KOPT-K1 (cell line): ENCODE measurements around the gene ARFGEF2.
"Not testable (repeated sequence)": the region's sequence is repeated elsewhere in the genome, so short reads cannot be mapped to it uniquely, and the experiment has no call there.

Experiments used
- H3K27ac ChIP-seq: fragments of 200-600 bp; sonication (generic); 2 replicates; pipeline ENCODE4 v1.5.1; 2016; ENCODE audit warnings: antibody characterized with exemption, mild to moderate bottlenecking, low read depth, low read length; ENCODE audit not compliant: poor library complexity, severe bottlenecking
- H3K36me3 ChIP-seq: fragments of 200-600 bp; sonication (generic); 2 replicates; pipeline ENCODE4 v1.5.1; 2017; ENCODE audit warnings: antibody characterized with exemption, mild to moderate bottlenecking, low read length, moderate library complexity; ENCODE audit not compliant: insufficient read depth
- H3K9me3 ChIP-seq: fragments of 200-600 bp; sonication (generic); 2 replicates; pipeline ENCODE4 v1.5.1; 2017; ENCODE audit warnings: antibody characterized with exemption, low read length, mild to moderate bottlenecking; ENCODE audit not compliant: insufficient read depth, poor library complexity, severe bottlenecking

The ARFGEF2 gene

DNA sequence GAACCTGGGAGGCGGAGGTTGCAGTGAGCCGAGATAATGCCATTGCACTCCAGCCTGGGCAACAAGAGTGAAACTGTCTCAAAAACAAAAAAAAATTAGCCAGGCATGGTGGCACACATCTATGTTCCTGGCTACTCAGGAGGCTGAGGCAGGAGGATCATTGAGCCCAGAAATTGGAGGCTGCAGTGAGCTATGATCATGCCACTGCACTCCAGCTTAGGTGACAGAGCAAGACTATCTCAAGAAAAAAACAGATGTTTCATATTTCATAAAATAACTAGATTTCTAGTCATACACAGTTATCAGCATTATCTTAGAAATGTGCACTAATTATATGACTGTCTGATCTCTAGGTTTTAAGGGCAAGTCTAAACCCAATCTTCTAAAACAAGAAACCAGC lies 106.7 kb downstream of the ARFGEF2 start:
- not testable (repeated sequence) for H3K27ac ChIP-seq, H3K9me3 ChIP-seq
- peaks cover 94% of the 10 kb centered on the region for H3K36me3 ChIP-seq

GRCh38 chr20:49028684-49029083 lies 107.2 kb downstream of the ARFGEF2 start:
- Histone ChIP-seq H3K36me3 (peaks cover 94% of the 10 kb centered on the region), H3K27ac (no peak overlapping the region), H3K9me3 (no peaks in the 10 kb centered on the region)

GRCh38 chr20:49029203-49029602 lies 107.7 kb downstream of the ARFGEF2 start:
- peaks cover 94% of the 10 kb centered on the region for H3K36me3 ChIP-seq
- no peaks in the 10 kb centered on the region for H3K9me3 ChIP-seq
- H3K27ac ChIP-seq = no peak overlapping the region

GRCh38 chr20:49030954-49031619 lies 109.6 kb downstream of the ARFGEF2 start:
- peaks cover 100% of the 10 kb centered on the region for H3K36me3 ChIP-seq
- no peak overlapping the region for H3K27ac ChIP-seq
- H3K9me3 ChIP-seq = no peaks in the 10 kb centered on the region

DNA sequence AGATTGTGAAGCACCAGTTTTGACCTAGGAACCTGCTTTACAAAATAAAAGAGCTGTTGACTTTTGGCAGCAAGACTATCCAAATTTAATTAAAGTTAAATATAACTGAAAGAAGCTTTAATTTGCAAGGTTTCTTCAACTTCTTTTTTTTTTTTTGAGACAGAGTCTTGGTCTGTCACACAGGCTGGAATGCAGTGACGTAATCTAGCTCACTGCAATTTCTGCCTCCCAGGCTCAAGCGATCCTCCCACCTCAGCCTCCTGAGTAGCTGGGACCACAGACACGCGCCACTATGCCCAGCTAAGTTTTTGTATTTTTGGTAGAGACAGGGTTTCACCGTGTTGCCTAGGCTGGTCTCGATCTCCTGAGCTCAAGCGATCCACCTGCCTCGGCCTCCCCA lies 110.9 kb downstream of the ARFGEF2 start:
- Histone ChIP-seq H3K36me3 (peaks cover 87% of the 10 kb centered on the region), H3K9me3 (no peaks in the 10 kb centered on the region), H3K27ac (no peak overlapping the region)

GRCh38 chr20:49034070-49034732 lies 112.7 kb downstream of the ARFGEF2 start:
- Histone ChIP-seq H3K27ac (no peak overlapping the region), H3K9me3 (no peaks in the 10 kb centered on the region), H3K36me3 (peaks cover 69% of the 10 kb centered on the region)

- Histone ChIP-seq H3K36me3 (peaks cover 32% of the 10 kb centered on the region), H3K27ac (no peak overlapping the region), H3K9me3 (no peaks in the 10 kb centered on the region)
Observed at GRCh38 chr20:49037962-49038387, 116.5 kb downstream of the ARFGEF2 start.

DNA sequence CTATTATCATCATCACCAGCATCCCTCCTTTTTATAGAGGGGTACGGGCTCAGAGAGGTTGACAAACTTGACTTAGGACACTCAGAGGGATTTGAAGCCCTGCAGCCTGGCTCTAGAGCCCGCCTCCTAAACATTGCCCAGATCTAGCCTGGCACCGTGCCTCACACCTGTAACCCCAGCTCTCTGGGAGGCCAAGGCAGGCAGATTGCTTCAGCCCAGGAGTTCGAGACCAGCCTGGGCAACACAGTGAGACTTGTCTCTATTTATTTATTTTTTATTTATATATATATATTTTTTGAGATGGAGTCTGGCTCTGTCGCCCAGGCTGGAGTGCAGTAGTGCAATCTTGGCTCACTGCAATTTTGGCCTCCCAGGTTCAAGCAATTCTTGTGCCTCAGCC lies 118.3 kb downstream of the ARFGEF2 start:
- H3K36me3 ChIP-seq = peaks cover 13% of the 10 kb centered on the region
- H3K27ac ChIP-seq = no peak overlapping the region
- H3K9me3 ChIP-seq = no peaks in the 10 kb centered on the region

DNA sequence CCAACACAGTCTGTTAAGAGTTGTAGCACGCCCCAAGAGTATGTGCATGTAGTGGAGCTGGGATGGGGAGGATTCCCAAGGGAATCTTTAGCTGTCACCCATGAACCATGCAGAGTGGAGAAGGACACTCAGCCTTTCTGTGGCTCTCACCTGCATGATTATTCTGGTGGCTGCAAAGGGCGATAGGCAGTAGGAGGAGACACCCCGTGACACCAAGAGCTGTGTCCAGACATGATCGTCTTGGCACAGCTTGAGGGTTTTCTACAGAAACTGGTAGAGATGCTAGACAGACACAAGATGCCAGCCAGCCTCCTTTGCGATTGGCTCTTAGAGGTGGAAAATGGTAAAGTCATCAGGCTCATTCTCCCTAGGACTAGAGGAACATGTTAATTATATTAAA lies 121.5 kb downstream of the ARFGEF2 start:
- Histone ChIP-seq H3K9me3 (no peaks in the 10 kb centered on the region), H3K27ac (no peak overlapping the region)

GRCh38 chr20:49045440-49046086 lies 124.1 kb downstream of the ARFGEF2 start:
- H3K36me3 ChIP-seq = peaks cover 30% of the 10 kb centered on the region
- peak overlapping the region; percentile 95 for H3K27ac ChIP-seq
- H3K9me3 ChIP-seq = no peaks in the 10 kb centered on the region

More for the DNA sequence above, 121.5 kb downstream of the ARFGEF2 start:
- peaks cover 4% of the 10 kb centered on the region for H3K36me3 ChIP-seq

GRCh38 chr20:49046087-49046900 lies 124.8 kb downstream of the ARFGEF2 start, which contains the start of gene CSE1L:
Gene CSE1L (plus strand): TSS chr20:49046312. CDS start chr20:49058464, 12,152 bp downstream.
- H3K9me3 ChIP-seq = no peaks in the 10 kb centered on the region
- H3K36me3 ChIP-seq = peaks cover 37% of the 10 kb centered on the region
- H3K27ac ChIP-seq = peak within 1 kb of the TSS; percentile 95

DNA sequence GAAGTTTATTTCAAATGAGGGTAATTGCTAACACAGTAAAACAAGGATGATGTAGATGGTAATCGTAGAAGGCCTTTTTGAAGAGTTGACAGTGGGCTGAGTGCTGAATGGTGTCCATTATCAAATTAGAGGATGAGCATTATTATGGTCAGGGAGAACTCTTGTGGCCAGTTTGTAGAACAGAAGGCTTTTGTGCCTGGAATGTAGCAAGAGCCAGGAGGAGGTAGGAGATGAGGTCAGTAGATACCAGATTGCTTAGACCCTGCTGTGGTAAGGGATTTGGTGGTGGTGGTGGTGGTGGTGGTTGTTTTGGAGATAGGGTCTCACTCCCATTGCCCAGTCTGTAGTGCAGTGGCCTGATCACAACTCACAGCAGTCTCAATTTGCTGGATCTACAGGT lies 130.8 kb downstream of the ARFGEF2 start:
- Histone ChIP-seq H3K36me3 (peaks cover 92% of the 10 kb centered on the region), H3K9me3 (no peaks in the 10 kb centered on the region), H3K27ac (no peak overlapping the region)

GRCh38 chr20:49054056-49054643 lies 132.6 kb downstream of the ARFGEF2 start:
- Histone ChIP-seq H3K27ac (no peak overlapping the region), H3K9me3 (no peaks in the 10 kb centered on the region), H3K36me3 (peaks cover 95% of the 10 kb centered on the region)

DNA sequence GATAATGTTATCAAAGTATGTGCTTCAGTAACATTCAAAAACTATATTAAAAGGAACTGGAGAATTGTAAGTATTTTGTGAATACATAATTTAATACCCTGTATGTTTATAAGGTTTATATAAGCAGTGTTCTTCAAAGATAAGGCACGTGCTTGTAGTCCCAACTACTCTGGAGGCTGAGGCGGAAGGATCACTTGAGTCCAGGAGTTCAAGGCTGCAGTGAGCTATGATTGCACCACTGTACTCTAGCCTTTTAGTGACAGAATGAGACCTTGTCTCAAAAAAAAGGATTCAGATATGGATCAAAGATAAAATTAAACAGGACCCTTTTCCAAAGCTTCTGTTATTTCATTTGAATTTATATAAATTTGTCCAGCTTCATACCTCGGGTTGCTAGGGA lies 141.8 kb downstream of the ARFGEF2 start:
- peaks cover 96% of the 10 kb centered on the region for H3K36me3 ChIP-seq

More for the DNA sequence above, 141.8 kb downstream of the ARFGEF2 start:
- Histone ChIP-seq H3K27ac (no peak overlapping the region), H3K9me3 (no peaks in the 10 kb centered on the region)
